Mucosa of gallbladder (tissue), 1 donor: ENCODE measurements around the gene HSPA4L. TPM values are rescaled to one million over a fixed set of nuclear protein-coding genes. Genes with fewer than 3 reads are reported as not detected.

Experiments
- DNase-seq: peaks from one replicate; pipeline ENCODE4 v3.0.0-alpha.2; 2020; ENCODE audit warnings: low spot score
- total RNA-seq: library from RNA; stranded (reverse); gene quantifications from one replicate; pipeline ENCODE4 v1.2.1, GENCODE V29; 2021
- donor health status: DM: no; HTN: no; CAD: no.

HSPA4L gene
- total RNA-seq, 1 donor from 2014 or later = 13.1 TPM

- no peak for DNase-seq
Measured at GRCh38 chr4:127868196-127868595, 86.1 kb downstream of the HSPA4L start.

- no peak for DNase-seq
Measured at GRCh38 chr4:127870281-127870680, 88.2 kb downstream of the HSPA4L start.

GRCh38 chr4:127870688-127871087, 88.6 kb downstream of the HSPA4L start:
- no peak for DNase-seq

GRCh38 chr4:127875791-127876190, 93.7 kb downstream of the HSPA4L start:
- no peak for DNase-seq

GRCh38 chr4:127880763-127881562, 98.8 kb downstream of the HSPA4L start, which contains the start of gene PLK4:
TSS of gene PLK4 (plus strand) at chr4:127880893. CDS start at chr4:127881135, 242 bp downstream.
- peak; percentile 98 for DNase-seq

DNA sequence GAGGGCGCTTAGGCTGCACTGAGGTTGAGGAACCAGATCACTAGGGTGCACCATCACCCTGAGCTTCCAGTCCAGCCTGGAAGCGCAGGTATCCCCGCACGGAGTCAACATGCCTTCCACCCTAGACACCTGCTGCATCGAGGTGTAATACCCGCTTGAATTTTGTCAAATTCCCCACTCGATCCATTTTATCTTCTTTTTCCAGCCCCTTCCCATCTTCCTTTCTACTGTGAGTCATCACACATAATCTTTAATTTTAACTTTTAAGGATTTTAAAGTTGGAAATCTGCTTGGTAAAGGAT, 99.4 kb downstream of the HSPA4L start:
- DNase-seq = no peak

- DNase-seq = no peak
Measured at GRCh38 chr4:127888559-127888958, 106.4 kb downstream of the HSPA4L start.

- no peak for DNase-seq
Measured at GRCh38 chr4:127889903-127890302, 107.8 kb downstream of the HSPA4L start.

Other genes starting within 250 kb of the HSPA4L start
- gene INTU, start 149.4 kb upstream of the HSPA4L start, total RNA-seq = 10.1 TPM
- not detected for gene SLC25A31, start 51.9 kb upstream of the HSPA4L start, total RNA-seq
- gene PLK4, start 98.6 kb downstream of the HSPA4L start, total RNA-seq = 2.3 TPM
- 23.7 TPM for gene MFSD8, start 182.9 kb downstream of the HSPA4L start, total RNA-seq
- gene ABHD18, start 183.1 kb downstream of the HSPA4L start, total RNA-seq = 12.1 TPM